Hepatocyte (in vitro differentiated cells): Measurements from ENCODE around the gene NCOA7. TPM values are rescaled to one million over a fixed set of nuclear protein-coding genes. Genes with fewer than 3 reads are reported as not detected.

Experiments used
- DNase-seq: peaks from one replicate; pipeline ENCODE4 v3.0.0-alpha.2; 2016; ENCODE audit warnings: low spot score
- H2AFZ ChIP-seq: fragments of 200-600 bp; sonication (generic); 2 replicates; pipeline ENCODE4 v1.6.0; 2016; ENCODE audit warnings: antibody characterized with exemption, mild to moderate bottlenecking
- H3K27ac ChIP-seq: fragments of 200-600 bp; sonication (generic); 2 replicates; pipeline ENCODE4 v1.5.1; 2016; ENCODE audit warnings: mild to moderate bottlenecking
- H3K27me3 ChIP-seq: fragments of 200-600 bp; sonication (generic); 2 replicates; pipeline ENCODE4 v1.6.1; 2016
- H3K36me3 ChIP-seq: fragments of 200-600 bp; sonication (generic); replicated peaks from 2 replicates; pipeline ENCODE4 v1.5.1; 2016; ENCODE audit warnings: low read depth; ENCODE audit not compliant: insufficient read depth
- H3K4me1 ChIP-seq: fragments of 200-600 bp; sonication (generic); 2 replicates; pipeline ENCODE4 v1.5.1; 2016; ENCODE audit warnings: mild to moderate bottlenecking, moderate library complexity; ENCODE audit not compliant: insufficient read depth
- H3K4me2 ChIP-seq: fragments of 200-600 bp; sonication (generic); 2 replicates; pipeline ENCODE4 v1.6.0; 2016
- H3K4me3 ChIP-seq: fragments of 200-600 bp; sonication (generic); 2 replicates; pipeline ENCODE4 v1.5.1; 2016; ENCODE audit warnings: mild to moderate bottlenecking
- H3K79me2 ChIP-seq: fragments of 200-600 bp; sonication (generic); 2 replicates; pipeline ENCODE4 v1.6.0; 2017; ENCODE audit warnings: mild to moderate bottlenecking
- H3K9me2 ChIP-seq: fragments of 200-600 bp; sonication (generic); replicated peaks from 2 replicates; pipeline ENCODE4 v1.6.0; 2017; ENCODE audit warnings: mild to moderate bottlenecking; ENCODE audit not compliant: insufficient read depth
- H3K9me3 ChIP-seq: fragments of 200-600 bp; sonication (generic); 2 replicates; pipeline ENCODE4 v1.5.1; 2016; ENCODE audit warnings: low read depth, mild to moderate bottlenecking
- H4K20me1 ChIP-seq: fragments of 200-600 bp; sonication (generic); 2 replicates; pipeline ENCODE4 v1.6.0; 2016; ENCODE audit warnings: mild to moderate bottlenecking; ENCODE audit not compliant: insufficient read depth, poor library complexity, severe bottlenecking
- CTCF ChIP-seq: fragments of 200-600 bp; sonication (generic); IDR thresholded peaks from 2 replicates; pipeline ENCODE4 v1.5.1; 2016; ENCODE audit warnings: antibody characterized with exemption, mild to moderate bottlenecking; ENCODE audit not compliant: poor library complexity
- EZH2 ChIP-seq: fragments of 200-600 bp; sonication (generic); IDR thresholded peaks from 2 replicates; pipeline ENCODE4 v1.6.1; 2016; ENCODE audit warnings: antibody characterized with exemption, mild to moderate bottlenecking, borderline replicate concordance
- EZH2phosphoT487 ChIP-seq: fragments of 200-600 bp; sonication (generic); IDR thresholded peaks from one replicate; pipeline ENCODE4 v1.6.1; 2018; ENCODE audit warnings: antibody characterized with exemption, mild to moderate bottlenecking, low read depth, moderate library complexity; ENCODE audit not compliant: unreplicated experiment, severe bottlenecking
- WGBS: methylation state at CpG from one replicate; pipeline ENCODE4 v1.1.6; 2016; ENCODE audit warnings: low lambda C conversion rate; ENCODE audit errors: missing lambda C conversion rate; 5-methylcytosine and 5-hydroxymethylcytosine counted together
- polyA plus RNA-seq: library from polyadenylated mRNA; unstranded; fragments of >200 nt; fragmentation: Nextera tagmentation; extraction: Ambion mirVana; gene quantifications from 2 replicates; pipeline ENCODE4 v1.2.1, GENCODE V29; 2016
- total RNA-seq: library from RNA; depleted of rRNA; stranded (reverse); fragments of >200 nt; gene quantifications from 2 replicates; pipeline ENCODE4 v1.2.3, GENCODE V29; 2014

NCOA7 gene
- total and polyA plus RNA-seq, 2 experiments from 2014 or later, result 17.3 to 42.0 TPM

DNA sequence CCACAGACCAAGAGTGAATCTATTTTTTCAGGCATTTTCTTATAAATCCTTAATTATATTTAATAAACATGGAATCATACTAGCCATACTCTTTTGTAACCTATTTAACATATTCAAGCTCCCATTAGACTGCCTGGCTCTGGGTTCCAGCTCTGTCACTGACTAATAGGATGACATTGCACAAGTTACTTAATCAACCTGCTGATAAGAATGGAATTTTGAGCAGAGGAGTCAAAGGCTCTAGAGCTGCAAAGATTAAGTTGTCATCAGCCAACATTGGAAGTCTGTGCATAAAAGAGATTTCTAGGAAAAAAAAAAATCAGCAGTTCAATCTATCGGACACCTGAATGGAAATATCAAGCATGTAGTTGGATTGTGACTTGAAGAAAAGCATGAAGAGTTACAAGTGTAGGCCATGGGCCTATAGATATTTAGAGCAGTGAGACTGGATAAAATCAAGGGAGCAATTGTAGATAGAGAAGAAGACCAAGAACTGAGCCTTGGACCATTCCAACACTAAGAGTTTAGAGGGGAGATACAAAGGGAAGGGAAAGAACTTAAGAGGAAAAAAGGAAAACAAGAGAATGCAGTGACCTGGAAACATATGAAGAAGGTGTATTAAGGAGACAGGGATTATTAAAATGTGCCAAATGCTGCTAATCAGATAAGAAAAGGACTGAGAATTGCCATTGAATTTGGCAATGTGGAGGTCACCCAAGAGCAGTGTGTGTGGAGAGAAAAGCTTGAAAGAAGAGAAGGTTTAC is 154.8 kb downstream of the NCOA7 start:
- H3K4me1 ChIP-seq, result peaks cover 47% of the 10 kb centered on the region
- no peaks in the 10 kb centered on the region for H4K20me1 ChIP-seq
- H3K4me3 ChIP-seq, result no peak overlapping the region
- peak overlapping the region; percentile 49 for H3K4me2 ChIP-seq
- DNase-seq, result peak; percentile 52
- 67% methylated on average over 1 of the region's 1 CpG for WGBS
- no peaks in the 10 kb centered on the region for H3K79me2 ChIP-seq
- H3K27ac ChIP-seq, result peak overlapping the region; percentile 93
- no peaks in the 10 kb centered on the region for H3K36me3 ChIP-seq
- H3K9me2 ChIP-seq, result no peaks in the 10 kb centered on the region
- H3K9me3 ChIP-seq, result no peaks in the 10 kb centered on the region
- H3K27me3 ChIP-seq, result no peaks in the 10 kb centered on the region
- TF ChIP-seq CTCF, result no peak
- no peak for TF ChIP-seq EZH2phosphoT487
- no peak for TF ChIP-seq EZH2
- no peak overlapping the region for H2AFZ ChIP-seq

GRCh38 chr6:125947615-125948014 is 156.9 kb downstream of the NCOA7 start:
- no peaks in the 10 kb centered on the region for H4K20me1 ChIP-seq
- H3K9me2 ChIP-seq, result no peaks in the 10 kb centered on the region
- no peaks in the 10 kb centered on the region for H3K9me3 ChIP-seq
- H3K27ac ChIP-seq, result peak overlapping the region; percentile 91
- H2AFZ ChIP-seq, result no peak overlapping the region
- no peak overlapping the region for H3K4me3 ChIP-seq
- DNase-seq, result no peak
- no peaks in the 10 kb centered on the region for H3K79me2 ChIP-seq
- H3K27me3 ChIP-seq, result no peaks in the 10 kb centered on the region
- peaks cover 37% of the 10 kb centered on the region for H3K4me1 ChIP-seq
- no peak overlapping the region for H3K4me2 ChIP-seq
- 81% methylated on average over 2 of the region's 2 CpGs for WGBS
- no peaks in the 10 kb centered on the region for H3K36me3 ChIP-seq
- TF ChIP-seq EZH2phosphoT487 (no peak), CTCF (no peak), EZH2 (no peak)

GRCh38 chr6:125948455-125948854 is 157.7 kb downstream of the NCOA7 start:
- no peaks in the 10 kb centered on the region for H3K36me3 ChIP-seq
- 90% methylated on average over 3 of the region's 3 CpGs for WGBS
- DNase-seq, result no peak

More at GRCh38 chr6:125948455-125948854, 157.7 kb downstream of the NCOA7 start:
- no peaks in the 10 kb centered on the region for H3K9me3 ChIP-seq
- H4K20me1 ChIP-seq, result no peaks in the 10 kb centered on the region
- H3K27ac ChIP-seq, result peak overlapping the region; percentile 91
- H3K4me2 ChIP-seq, result no peak overlapping the region
- no peak overlapping the region for H3K4me3 ChIP-seq
- no peak overlapping the region for H2AFZ ChIP-seq
- H3K4me1 ChIP-seq, result peaks cover 31% of the 10 kb centered on the region
- H3K9me2 ChIP-seq, result no peaks in the 10 kb centered on the region
- no peaks in the 10 kb centered on the region for H3K79me2 ChIP-seq
- no peaks in the 10 kb centered on the region for H3K27me3 ChIP-seq
- TF ChIP-seq EZH2phosphoT487, result no peak
- no peak for TF ChIP-seq EZH2
- TF ChIP-seq CTCF, result no peak
